COLO668 (cell line): Measurements from ENCODE around the gene PLCB1.

Experiments
- DNase-seq: peaks from one replicate; lab custom pipeline; 2025; ENCODE audit not compliant: unreplicated experiment; lab: John Stamatoyannopoulos, UW

PLCB1 gene

DNA sequence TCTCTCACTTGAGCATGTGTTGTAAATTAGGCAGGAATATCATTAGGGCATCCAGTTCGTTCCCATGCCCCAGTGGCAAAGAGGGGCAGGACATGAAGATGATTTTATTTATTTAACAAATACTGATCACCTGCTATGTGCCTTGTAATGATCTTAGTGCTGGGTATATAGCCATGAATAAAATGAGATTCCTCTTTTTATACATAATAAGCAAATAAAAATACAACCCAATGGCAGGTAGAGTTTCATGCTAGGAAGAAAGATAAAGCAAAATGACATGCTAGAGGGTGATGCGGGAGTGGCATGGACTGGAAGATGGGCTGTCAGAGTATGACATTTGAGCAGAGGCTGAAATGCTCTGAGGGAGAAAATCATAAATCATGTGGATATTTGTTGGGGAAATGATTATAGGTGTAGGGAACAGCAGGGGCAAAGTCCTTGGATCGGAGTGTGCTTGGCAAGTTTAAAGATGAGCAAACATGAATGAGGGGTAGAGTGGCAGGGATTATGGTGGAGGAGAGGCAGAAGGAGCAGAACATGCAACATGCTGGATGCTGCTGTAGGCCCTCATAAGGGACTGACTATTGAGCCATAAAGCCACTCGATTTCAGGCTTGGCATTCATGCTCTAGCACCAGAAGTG lies 342.1 kb downstream of the PLCB1 start:
- no peak for DNase-seq

GRCh38 chr20:8476021-8476420 lies 344.0 kb downstream of the PLCB1 start:
- no peak for DNase-seq

DNA sequence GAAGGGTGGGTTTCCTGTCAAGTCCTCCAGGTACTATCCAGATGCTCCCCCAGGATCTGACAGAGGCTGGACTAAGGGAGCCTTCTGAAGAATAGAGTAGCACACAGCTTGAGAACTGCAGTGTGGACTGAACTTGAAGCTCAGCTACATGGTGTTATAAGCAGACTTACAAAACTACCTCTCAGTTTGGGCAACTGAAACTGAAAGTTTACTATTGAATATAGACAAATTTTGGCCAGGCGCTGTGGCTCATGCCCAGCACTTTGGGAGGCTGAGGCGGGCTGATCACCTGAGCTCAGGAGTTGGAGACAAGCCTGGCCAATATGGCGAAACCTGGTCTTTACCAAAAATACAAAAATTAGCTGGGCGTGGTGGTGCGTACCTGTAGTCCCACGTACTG lies 348.5 kb downstream of the PLCB1 start:
- no peak for DNase-seq

- no peak for DNase-seq
Measured at GRCh38 chr20:8487696-8488095, 355.6 kb downstream of the PLCB1 start.

GRCh38 chr20:8489094-8489883 lies 357.2 kb downstream of the PLCB1 start:
- no peak for DNase-seq

DNA sequence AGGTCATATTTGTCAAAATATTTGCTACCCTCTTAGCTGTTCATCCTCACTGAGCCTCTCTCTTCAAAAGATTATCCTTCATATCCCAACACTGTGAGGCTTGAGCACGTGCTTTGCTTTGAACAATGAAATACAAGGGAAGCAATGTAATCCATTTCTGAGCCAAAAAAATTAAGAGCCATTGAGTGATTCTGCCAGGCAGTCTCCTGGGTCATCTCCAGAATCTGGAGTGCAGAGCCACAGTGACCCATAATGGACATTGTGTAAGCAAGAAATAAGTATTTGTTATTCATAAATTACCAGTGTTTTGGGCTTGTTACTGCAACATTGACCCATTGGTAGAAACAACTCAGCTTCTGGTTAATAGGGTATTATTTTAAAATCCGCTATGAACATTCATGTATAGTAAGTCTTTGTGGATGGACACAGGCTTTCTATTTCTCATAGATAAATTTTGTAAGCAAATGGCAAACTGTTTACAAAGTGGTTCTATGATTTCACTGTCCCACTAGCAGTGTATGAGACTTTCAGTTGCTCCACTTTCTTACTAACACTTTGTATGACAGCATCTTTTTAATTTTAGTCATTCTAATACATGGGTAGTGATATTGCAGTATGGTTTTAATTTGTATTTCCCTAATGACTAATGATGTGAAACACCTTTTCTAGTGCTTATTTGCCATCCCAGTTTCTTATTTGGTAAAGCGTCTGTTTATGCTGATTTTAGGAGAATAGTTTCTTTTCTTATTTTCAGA lies 358.2 kb downstream of the PLCB1 start:
- DNase-seq: no peak

DNA sequence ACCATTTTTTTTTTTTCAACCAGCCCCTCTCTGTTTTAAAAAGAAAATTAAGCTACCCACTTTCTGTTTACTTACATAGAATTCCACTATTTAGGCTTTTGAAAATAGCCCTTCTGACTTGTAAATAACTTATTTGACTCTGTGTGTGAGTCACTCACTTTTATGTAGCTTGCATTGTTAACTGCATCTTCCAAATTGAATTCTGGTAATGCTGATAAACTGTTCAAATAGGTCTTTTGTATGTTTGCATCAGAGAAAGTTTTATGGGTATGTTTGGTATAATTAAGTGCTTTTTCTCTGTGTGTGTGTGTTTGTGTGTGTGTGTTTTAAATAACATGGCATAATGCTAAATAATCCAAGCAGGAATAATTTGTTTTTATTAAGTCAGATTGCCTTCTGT lies 360.1 kb downstream of the PLCB1 start:
- no peak for DNase-seq

DNA sequence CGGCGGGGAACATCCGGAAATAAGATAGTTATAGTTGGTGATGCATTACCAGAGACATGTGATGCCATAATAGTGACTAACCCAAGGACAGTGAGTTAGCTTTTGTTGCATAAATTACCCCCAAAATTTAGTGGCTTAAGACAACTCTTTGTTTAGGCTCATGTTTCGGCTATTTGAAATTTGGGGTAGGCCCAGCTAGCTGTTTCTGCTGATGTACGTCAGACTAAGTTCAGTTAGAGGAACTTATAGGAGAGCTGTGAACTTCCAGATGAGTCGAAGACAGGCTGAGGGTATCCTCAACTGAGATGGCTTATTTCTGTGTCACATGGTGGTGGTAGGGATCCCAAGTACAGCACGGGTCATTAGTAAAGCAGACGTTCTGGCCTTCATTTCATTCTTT lies 366.5 kb downstream of the PLCB1 start:
- DNase-seq: no peak

GRCh38 chr20:8504030-8504429 lies 372.0 kb downstream of the PLCB1 start:
- DNase-seq: no peak

DNA sequence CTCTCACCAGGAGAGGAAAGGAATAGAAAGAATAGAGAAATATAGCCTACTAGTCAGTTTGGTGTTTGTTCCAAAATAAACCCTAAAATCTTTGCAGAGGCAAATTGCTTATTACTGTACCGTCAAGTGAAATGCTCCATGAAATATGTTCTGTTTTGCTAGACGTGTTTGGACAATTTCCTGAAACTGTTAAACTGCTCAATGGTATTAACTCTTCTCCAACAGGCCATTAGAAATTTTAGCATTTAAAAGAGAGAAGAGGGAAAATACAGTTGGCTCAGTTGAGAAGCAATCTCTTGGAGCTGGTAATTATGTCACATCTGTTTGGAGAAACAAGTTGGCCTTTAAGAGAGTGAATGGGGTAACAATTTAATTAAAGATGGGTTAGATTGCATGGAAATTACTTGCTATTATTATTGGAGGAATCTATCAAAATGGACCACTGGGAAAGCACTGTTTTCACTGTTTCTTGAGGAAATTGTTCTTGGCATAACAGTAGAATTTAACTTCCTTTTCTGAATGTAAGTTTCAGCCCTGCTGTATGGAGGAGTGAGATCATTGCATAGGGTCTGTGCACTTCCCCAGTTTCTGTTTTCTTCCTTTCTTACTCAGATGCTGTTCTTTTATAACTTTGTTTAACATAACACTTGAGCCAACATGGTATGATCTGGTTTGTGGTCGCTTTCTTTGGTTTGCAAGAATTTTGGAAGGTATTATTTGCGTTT lies 373.6 kb downstream of the PLCB1 start:
- DNase-seq: no peak

DNA sequence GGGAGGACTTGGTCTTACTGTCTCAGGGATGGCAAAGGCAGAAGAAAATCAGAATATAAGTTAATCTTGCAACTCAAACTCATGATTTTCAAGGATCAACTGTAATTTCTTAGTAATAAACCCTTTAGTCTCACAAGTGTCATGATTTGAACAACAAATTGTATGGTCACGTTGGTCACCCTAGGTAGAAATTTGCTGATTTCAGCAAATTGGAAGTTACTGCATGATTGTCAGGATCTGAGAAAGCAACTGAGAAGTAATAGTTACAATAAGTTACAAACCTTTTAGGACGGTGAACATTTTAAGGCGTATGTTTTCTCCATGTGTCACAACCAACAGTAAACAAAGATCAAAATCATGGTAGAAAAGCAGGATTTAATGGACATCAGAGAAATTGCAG lies 375.2 kb downstream of the PLCB1 start:
- DNase-seq: no peak

- no peak for DNase-seq
Measured at GRCh38 chr20:8509809-8510208, 377.7 kb downstream of the PLCB1 start.

DNA sequence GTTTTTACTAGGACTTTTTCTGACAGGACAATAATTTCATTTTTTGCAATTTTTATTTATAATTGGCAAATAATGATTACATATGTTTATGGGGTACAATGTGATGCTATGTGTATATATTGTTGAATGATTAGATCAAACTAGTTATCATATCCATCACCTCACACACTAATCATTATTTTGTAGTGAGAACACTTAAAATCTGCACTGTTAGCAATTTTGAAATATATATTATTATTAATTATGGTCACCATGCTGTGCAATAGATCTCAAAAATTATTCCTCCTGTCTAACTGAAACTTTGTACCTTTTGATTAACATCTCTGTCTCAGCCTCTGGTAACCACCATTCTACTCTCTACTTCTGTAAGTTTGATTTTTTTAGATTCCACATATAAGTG lies 378.7 kb downstream of the PLCB1 start:
- DNase-seq: no peak

GRCh38 chr20:8512003-8512402 lies 379.9 kb downstream of the PLCB1 start:
- no peak for DNase-seq

GRCh38 chr20:8515810-8516435 lies 383.9 kb downstream of the PLCB1 start:
- no peak for DNase-seq

- DNase-seq: no peak
Measured at GRCh38 chr20:8518878-8519277, 386.8 kb downstream of the PLCB1 start.

DNA sequence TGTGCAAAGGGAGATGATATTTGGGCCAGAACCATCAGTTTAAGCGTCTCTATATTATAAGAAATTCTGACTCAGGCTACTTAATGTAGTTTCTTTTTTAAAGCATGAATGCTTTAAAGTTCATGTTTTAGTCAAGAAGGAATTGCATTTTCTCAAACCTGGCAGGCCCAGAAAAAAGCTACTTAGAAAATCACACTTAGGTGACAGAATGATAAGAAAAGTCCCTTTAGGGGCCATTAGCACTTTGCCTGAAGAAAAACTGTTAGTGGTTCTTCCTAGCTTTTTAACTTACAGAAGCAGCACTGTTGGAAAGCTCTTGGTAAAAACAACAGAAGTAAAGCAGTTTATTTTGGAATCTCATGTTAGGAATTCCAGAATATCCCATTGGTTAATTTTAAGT lies 387.8 kb downstream of the PLCB1 start:
- DNase-seq: no peak

DNA sequence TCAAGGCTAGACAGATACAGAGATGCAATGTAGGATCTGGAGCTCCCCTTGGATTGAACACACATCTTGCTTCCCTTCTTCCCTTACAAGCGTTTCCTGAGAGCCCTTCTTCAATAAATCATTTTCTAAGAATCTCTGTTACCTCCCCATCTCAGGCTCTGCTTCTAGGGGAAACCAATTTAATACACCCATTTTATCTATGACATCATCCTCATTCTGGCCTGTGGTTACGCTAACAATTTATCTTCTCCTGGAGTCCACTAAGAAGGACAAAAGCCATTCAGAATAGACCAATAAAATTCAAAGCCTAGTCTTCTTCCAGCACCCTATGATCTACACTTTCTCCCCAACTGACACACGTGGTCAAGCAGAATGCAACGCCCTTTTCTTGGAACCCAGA lies 390.1 kb downstream of the PLCB1 start:
- DNase-seq: no peak

DNA sequence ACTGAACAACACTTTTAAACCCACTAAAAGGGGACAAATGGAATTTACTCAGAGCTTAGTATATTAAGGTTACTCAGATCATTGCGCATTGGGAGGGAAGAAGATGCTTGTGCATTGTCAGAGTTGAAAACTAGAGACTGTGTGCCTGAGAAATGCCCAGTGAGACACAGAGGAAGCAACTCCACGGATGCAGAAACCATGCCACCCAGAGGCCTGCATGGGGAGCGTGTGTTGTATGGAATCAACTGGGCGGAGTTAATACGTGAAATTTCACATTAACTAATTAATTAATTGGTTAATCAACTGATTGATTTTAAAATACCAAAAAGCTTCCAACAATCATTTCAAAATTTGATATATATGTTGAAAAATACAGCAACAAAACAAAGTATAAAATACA lies 391.6 kb downstream of the PLCB1 start:
- no peak for DNase-seq

DNA sequence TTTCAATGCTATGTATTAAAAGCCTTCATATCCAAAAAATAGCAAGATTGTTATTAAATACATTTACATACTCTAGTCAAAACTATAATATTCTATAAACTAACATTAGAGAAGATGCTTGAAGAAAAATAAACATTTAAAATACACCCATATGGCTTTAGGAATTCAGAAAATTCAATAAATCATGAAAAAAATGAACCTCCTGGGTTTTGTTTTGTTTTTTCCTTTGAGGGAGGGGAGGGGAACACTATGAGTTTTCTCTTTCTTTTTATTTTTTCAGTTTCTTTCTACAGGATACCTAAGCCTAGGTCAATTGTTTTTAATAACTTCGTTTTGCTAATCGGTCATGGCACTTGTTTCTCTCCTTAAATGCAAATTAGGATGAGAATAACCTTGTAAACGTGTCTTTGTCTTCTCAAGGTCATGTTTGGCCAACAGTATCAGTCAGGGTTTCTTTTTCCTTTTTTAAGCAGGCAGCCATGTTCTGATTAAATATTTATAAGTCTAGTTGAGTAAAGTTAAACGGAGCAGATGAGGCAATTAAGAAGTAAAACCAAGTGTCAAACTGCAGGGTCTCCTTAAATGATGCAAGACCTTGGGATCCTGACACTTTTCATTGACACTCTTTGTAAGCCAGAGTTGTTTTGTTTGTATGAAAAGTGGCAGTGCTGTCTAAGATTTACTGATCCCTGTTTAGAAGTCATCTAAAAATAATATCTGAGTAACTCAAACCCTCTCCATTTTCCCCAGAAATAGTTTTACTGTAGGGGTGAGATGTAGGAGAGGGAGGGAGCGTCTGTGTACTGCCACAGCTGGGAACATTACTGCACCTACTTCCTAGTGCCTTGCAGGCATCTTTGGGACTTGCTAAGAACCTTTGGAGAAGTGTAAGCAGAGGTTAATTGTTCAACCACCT lies 392.3 kb downstream of the PLCB1 start:
- DNase-seq: no peak
